Spleen (tissue), 11 donors: ENCODE measurements around the gene GBP2. TPM values are rescaled to one million over a fixed set of nuclear protein-coding genes. Genes with fewer than 3 reads are reported as not detected.

ENCODE experiments used
- DNase-seq: peaks from one replicate; pipeline ENCODE4 v3.0.0-alpha.2; 2020
- H3K27ac ChIP-seq, 8 donors: fragments of 200-600 bp; sonication (generic) in 7 of 8; 1 replicate in 4 of 8; 2 replicates in 4 of 8; pipeline versions ENCODE4 v1.5.0 to v1.8.0; 2016 to 2021; ENCODE audit warnings: inconsistent platforms in 4 of 8, mild to moderate bottlenecking in 4 of 8, moderate library complexity in 1 of 8
- H3K27me3 ChIP-seq, 7 donors: fragments of 200-600 bp; sonication (generic) in 6 of 7; replicated peaks in 1 of 7; 1 replicate in 4 of 7; 2 replicates in 3 of 7; pipeline versions ENCODE4 v1.5.0 to v1.8.0; 2016 to 2021; ENCODE audit warnings: inconsistent platforms in 3 of 7, mild to moderate bottlenecking in 1 of 7
- H3K36me3 ChIP-seq, 6 donors: fragments of 200-600 bp; sonication (generic) in 5 of 6; 1 replicate in 4 of 6; 2 replicates in 2 of 6; pipeline versions ENCODE4 v1.5.0 to v1.8.0; 2016 to 2021; ENCODE audit warnings: inconsistent platforms in 2 of 6
- H3K4me1 ChIP-seq, 6 donors: fragments of 200-600 bp; sonication (generic) in 5 of 6; 1 replicate in 3 of 6; 2 replicates in 3 of 6; pipeline versions ENCODE4 v1.5.0 to v1.8.0; 2016 to 2021; ENCODE audit warnings: inconsistent platforms in 3 of 6
- H3K4me3 ChIP-seq, 8 donors: fragments of 200-600 bp; sonication (generic) in 7 of 8; 1 replicate in 4 of 8; 2 replicates in 4 of 8; pipeline versions ENCODE4 v1.5.0 to v1.8.0; 2016 to 2021; ENCODE audit warnings: inconsistent platforms in 4 of 8, mild to moderate bottlenecking in 4 of 8, moderate library complexity in 2 of 8
- H3K9me3 ChIP-seq, 8 donors: fragments of 200-600 bp; sonication (generic) in 7 of 8; 1 replicate in 4 of 8; 2 replicates in 4 of 8; pipeline versions ENCODE4 v1.5.0 to v1.8.0; 2016 to 2021; ENCODE audit warnings: inconsistent platforms in 4 of 8
- POLR2A ChIP-seq, 3 donors: fragments of 450-650 bp; IDR thresholded peaks; one replicate each; pipeline ENCODE4 v1.5.1; 2017; ENCODE audit warnings: antibody characterized with exemption in 3 of 3, mild to moderate bottlenecking in 1 of 3
- POLR2AphosphoS5 ChIP-seq, 3 donors: sonication (generic); formaldehyde crosslinking; IDR thresholded peaks; one replicate each; pipeline ENCODE4 v1.5.1; 2017; ENCODE audit warnings: antibody characterized with exemption in 3 of 3
- WGBS, 5 donors: extraction: QIAGEN DNeasy Blood & Tissue Kit in 3 of 5; methylation state at CpG; one replicate each; pipeline versions ENCODE4 v1.1.5 to v1.1.7; 2013 to 2018; 5-methylcytosine and 5-hydroxymethylcytosine counted together
- intact Hi-C: fragments of 100-400 bp; cut with DNase I; formaldehyde crosslinking; loops from one replicate; pipeline ENCODE4 v1.15.0; 2023; ENCODE audit warnings: low total_unique reads
- polyA plus RNA-seq, 3 donors: library from polyadenylated mRNA; stranded (reverse); fragments of 200-250 nt; gene quantifications; one replicate each; pipeline ENCODE4 v1.2.1, GENCODE V29; 2013
- total RNA-seq, 7 donors: library from RNA; depleted of rRNA in 3 of 7; stranded (reverse); fragments of >200 nt in 3 of 7; fragmentation: NEBNext Ultra II Directional in 4 of 7; extraction: Animal tissue kit (Norgen Biotek cat#: 25700) in 4 of 7; gene quantifications; one replicate each; pipeline versions ENCODE4 v1.1.0 to v1.2.1, GENCODE V29; 2016 to 2021
- TF ChIP-seq, protein P1 (sequence below), 11 experiments: fragments of 200-600 bp in 7 of 11; fragments of 450-650 bp in 4 of 11; sonication (generic) in 4 of 11; IDR thresholded peaks in 8 of 11; conservative IDR thresholded peaks in 3 of 11; 1 replicate in 7 of 11; 2 replicates in 4 of 11; pipeline versions ENCODE4 v1.4.0 to v1.8.0; 2016 to 2021; ENCODE audit warnings: antibody characterized with exemption in 11 of 11, inconsistent platforms in 4 of 11, mild to moderate bottlenecking in 1 of 11
- donor health status: healthy with polysubstance abuse.
- donor health status: DM: no; HTN: no; CAD: no; lungs with moderate emphysema.
- donor health status: DM: no; HTN: no; CAD: no.
- donor health status: Bipolar disorder and iron deficiency.
- donor health status: healthy.
- donor health status: DM: no; HTN: no; CAD: no.
- donor health status: DM: yes; HTN: yes; CAD: no.

GBP2 gene
- total and polyA plus RNA-seq, 10 donors = 62.1 to 109 (median 79.6) TPM

DNA sequence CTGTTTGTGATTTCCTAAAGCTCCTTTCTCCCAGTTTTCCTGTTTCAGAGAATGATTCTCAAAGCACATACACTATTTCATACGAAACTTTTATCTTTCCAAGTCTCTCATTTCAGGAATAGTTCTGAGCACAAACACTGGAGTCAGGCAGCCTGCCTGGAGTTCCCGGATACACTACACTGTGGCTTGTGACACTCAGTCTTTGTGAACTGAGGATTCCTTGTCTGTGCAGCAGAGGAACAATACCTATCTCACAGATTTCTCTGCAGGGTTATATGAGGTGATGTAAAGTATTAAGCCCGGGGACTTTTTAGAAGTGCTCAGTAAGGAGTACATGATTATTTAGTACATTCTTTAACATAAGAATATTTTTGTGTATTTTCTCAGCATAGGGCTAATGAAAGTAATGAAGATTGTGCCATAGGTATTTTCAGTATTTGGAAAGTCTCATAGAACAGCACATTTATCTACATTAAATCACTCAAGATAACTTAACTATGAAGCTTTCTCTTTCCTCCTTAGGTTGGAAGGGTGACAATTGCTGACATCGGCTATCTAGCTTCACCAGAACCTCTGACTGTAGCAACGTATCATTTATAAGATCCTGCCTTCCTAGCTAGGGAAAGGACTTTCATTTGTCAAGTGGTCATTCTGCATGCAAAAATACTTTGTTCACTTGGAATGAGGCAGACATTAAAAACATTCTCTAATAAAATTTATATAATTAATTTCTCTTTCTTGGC, 12.9 kb downstream of the GBP2 start:
- no peaks in the 10 kb centered on the region for H3K9me3 ChIP-seq
- H3K36me3 ChIP-seq = peaks cover 4 to 100% (median 92%) of the 10 kb centered on the region in 6 donors
- H3K4me3 ChIP-seq = no peak overlapping the region
- 80 to 85% (median 82%) methylated on average over 5 of the region's 5 CpGs for WGBS, 5 donors
- DNase-seq = no peak
- intact Hi-C loops = no loop called here
- no peaks in the 10 kb centered on the region for H3K27me3 ChIP-seq
- TF ChIP-seq POLR2A (IDR thresholded peaks at IDR 0.05) (no peak), POLR2AphosphoS5 (IDR thresholded peaks at IDR 0.05) (peak in 1 of 3 donors; percentile 1)
- peak overlapping the region in 1 of 8 donors; percentile 10 for H3K27ac ChIP-seq
- H3K4me1 ChIP-seq = peaks cover 0 to 12% (median 0%) of the 10 kb centered on the region in 6 donors

DNA sequence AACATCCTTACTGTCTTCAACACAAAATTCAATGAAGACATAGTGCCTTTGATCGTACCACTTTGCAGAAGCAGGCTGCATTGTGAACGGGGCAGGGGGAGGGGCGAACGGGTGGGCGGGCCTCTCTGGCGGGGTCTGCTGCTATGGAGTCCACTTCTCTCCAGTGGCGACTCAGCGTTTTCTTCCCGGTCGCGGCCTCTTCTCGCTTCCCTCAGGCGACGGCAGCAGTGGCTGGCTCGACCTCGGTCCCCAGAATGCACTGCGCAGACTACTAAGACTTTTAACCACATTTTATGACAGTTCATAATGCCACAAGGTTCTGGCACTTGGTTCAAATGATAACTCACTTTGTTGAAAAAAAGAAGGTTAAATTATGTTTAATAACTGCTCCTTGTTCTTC, 21.2 kb downstream of the GBP2 start:
- intact Hi-C loops = no loop called here
- Histone ChIP-seq H3K4me3 (no peak overlapping the region), H3K4me1 (no peaks in the 10 kb centered on the region), H3K9me3 (peaks cover 0 to 4% (median 0%) of the 10 kb centered on the region in 8 donors), H3K27me3 (no peaks in the 10 kb centered on the region), H3K36me3 (peaks cover 2 to 62% (median 52%) of the 10 kb centered on the region in 6 donors), H3K27ac (no peak overlapping the region)
- 95 to 98% (median 96%) methylated on average over 17 of the region's 17 CpGs for WGBS, 5 donors
- TF ChIP-seq, protein P1, sequence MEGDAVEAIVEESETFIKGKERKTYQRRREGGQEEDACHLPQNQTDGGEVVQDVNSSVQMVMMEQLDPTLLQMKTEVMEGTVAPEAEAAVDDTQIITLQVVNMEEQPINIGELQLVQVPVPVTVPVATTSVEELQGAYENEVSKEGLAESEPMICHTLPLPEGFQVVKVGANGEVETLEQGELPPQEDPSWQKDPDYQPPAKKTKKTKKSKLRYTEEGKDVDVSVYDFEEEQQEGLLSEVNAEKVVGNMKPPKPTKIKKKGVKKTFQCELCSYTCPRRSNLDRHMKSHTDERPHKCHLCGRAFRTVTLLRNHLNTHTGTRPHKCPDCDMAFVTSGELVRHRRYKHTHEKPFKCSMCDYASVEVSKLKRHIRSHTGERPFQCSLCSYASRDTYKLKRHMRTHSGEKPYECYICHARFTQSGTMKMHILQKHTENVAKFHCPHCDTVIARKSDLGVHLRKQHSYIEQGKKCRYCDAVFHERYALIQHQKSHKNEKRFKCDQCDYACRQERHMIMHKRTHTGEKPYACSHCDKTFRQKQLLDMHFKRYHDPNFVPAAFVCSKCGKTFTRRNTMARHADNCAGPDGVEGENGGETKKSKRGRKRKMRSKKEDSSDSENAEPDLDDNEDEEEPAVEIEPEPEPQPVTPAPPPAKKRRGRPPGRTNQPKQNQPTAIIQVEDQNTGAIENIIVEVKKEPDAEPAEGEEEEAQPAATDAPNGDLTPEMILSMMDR (IDR thresholded peaks at IDR 0.05 in 8 of 11, conservative IDR thresholded peaks at IDR 0.05 in 3 of 11) = no peak
- no peak for TF ChIP-seq POLR2A (IDR thresholded peaks at IDR 0.05)
- peak in 1 of 3 donors; percentile 50 for TF ChIP-seq POLR2AphosphoS5 (IDR thresholded peaks at IDR 0.05)
- DNase-seq = no peak

DNA sequence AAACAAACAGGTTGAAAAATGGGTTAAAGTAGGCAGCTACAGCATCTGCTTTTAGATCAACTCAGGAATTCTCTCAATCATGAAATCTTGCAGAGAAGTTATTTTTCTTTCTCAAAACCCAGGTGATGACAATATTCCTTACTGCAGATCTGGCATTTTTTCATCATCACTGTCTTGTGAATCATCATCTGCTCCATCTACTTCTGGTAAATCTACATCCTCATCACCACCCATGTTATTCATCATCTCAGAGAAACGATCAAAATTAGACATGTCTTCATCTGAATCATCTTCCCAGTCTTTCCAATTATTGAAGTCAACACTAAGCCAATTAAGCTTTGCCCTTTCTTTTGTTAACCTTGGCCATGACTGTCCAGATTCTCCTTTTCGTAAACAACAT, 21.8 kb downstream of the GBP2 start:
- 89 to 92% (median 91%) methylated on average over 2 of the region's 2 CpGs for WGBS, 5 donors
- intact Hi-C loops = no loop called here
- H3K36me3 ChIP-seq = peaks cover 0 to 56% (median 47%) of the 10 kb centered on the region in 6 donors

DNA sequence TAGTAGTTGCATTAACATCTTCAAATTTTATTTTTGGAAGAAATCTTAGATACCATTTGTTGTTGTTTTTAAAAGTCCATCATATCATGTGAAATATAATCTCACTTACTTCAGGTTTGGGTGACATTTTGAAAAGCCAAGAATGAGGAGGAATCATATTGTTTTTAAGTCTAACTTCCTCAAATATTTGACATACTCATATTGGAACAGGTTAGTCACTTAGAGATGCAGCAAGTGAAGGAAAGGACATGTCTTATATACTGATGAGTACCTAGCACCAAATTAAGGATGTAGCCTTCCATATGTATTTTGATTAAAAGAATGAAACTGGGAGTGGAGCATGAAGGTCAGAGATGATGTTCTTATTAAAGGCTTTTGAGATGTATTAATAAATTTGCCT, 23.9 kb downstream of the GBP2 start:
- no peak for DNase-seq
- Histone ChIP-seq H3K27me3 (no peaks in the 10 kb centered on the region), H3K27ac (no peak overlapping the region), H3K9me3 (peaks cover 0 to 9% (median 1%) of the 10 kb centered on the region in 8 donors), H3K4me1 (no peaks in the 10 kb centered on the region), H3K4me3 (no peak overlapping the region), H3K36me3 (peaks cover 0 to 35% (median 26%) of the 10 kb centered on the region in 6 donors)
- intact Hi-C loops = no loop called here
- TF ChIP-seq POLR2AphosphoS5 (IDR thresholded peaks at IDR 0.05) (no peak), POLR2A (IDR thresholded peaks at IDR 0.05) (no peak)
- TF ChIP-seq, protein P1 (IDR thresholded peaks at IDR 0.05 in 8 of 11, conservative IDR thresholded peaks at IDR 0.05 in 3 of 11) = no peak

More for the DNA sequence above, 21.8 kb downstream of the GBP2 start:
- Histone ChIP-seq H3K27me3 (no peaks in the 10 kb centered on the region), H3K4me1 (no peaks in the 10 kb centered on the region), H3K27ac (no peak overlapping the region), H3K4me3 (no peak overlapping the region), H3K9me3 (peaks cover 0 to 4% (median 0%) of the 10 kb centered on the region in 8 donors)
- TF ChIP-seq, protein P1 (IDR thresholded peaks at IDR 0.05 in 8 of 11, conservative IDR thresholded peaks at IDR 0.05 in 3 of 11) = no peak
- TF ChIP-seq POLR2A (IDR thresholded peaks at IDR 0.05) (no peak), POLR2AphosphoS5 (IDR thresholded peaks at IDR 0.05) (no peak)
- DNase-seq = no peak
